K562 (cell line): ENCODE data around the gene DMRTA1. TPM values are rescaled to one million over a fixed set of nuclear protein-coding genes. Genes with fewer than 3 reads are reported as not detected.

ENCODE experiments used
- ATAC-seq: fragments of 200-7000 bp; cut with Tn5 transposase; 3 replicates; pipeline ENCODE4 v1.9.1; 2020; ENCODE audit warnings: moderate library complexity
- BruUV-seq: library from RNA; stranded (reverse); fragments of 400-500 nt; replicated peaks from 2 replicates; lab custom pipeline; 2021; lab: Mats Ljungman, UMichigan
- CTCF ChIA-PET: fragments of 300-600 bp; formaldehyde crosslinking; extraction: SDS; loops from one replicate; lab custom pipeline; 2021; ENCODE audit warnings: low intra/inter-chr PET ratio; lab: Yijun Ruan, JAX
- POLR2A ChIA-PET: fragments of 300-600, 350-650 bp; sonication (Branson Sonifier 250); formaldehyde crosslinking; extraction: SDS; loops from one replicate; lab custom pipeline; 2021; ENCODE audit warnings: antibody characterized with exemption, inconsistent platforms; lab: Yijun Ruan, JAX
- DNase-seq, 4 experiments: peaks; one replicate each; pipeline versions ENCODE4 v3.0.0 to v3.0.0-alpha.2; 2011 to 2018; ENCODE audit warnings: low spot score in 3 of 4, mixed read lengths in 3 of 4; ENCODE audit errors: extremely low read depth in 1 of 4
- FAIRE-seq: peaks from 2 replicates; lab custom pipeline; 2011; peaks lifted over from hg19 to GRCh38; lab: Jason Lieb, UNC
- H2AFZ ChIP-seq: 2 replicates; pipeline ENCODE4 v1.6.0; 2011; ENCODE audit warnings: low read depth, low read length, control low read depth, inconsistent platforms
- H3K27ac ChIP-seq: fragments of 200-600 bp; 3 replicates; pipeline ENCODE4 v1.8.0; 2011; ENCODE audit warnings: low read depth, mild to moderate bottlenecking, control low read depth, inconsistent platforms, low read length, moderate library complexity, mixed read lengths; ENCODE audit errors: extremely low read depth
- H3K27me3 ChIP-seq, 2 experiments: fragments of 300-600 bp in 1 of 2; 2 replicates in 1 of 2; 3 replicates in 1 of 2; pipeline versions ENCODE4 v1.6.0 to v1.8.0; 2011; ENCODE audit warnings: inconsistent platforms in 2 of 2, low read length in 2 of 2, mild to moderate bottlenecking in 1 of 2, mixed read lengths in 1 of 2, moderate library complexity in 1 of 2; ENCODE audit not compliant: control insufficient read depth in 2 of 2, insufficient read depth in 2 of 2
- H3K36me3 ChIP-seq: fragments of 300-600 bp; 3 replicates; pipeline ENCODE4 v1.8.0; 2011; ENCODE audit warnings: mild to moderate bottlenecking, low read length, inconsistent platforms; ENCODE audit not compliant: control insufficient read depth, insufficient read depth
- H3K4me1 ChIP-seq, 2 experiments: fragments of 200-600 bp in 1 of 2; replicated peaks in 1 of 2; 2 replicates in 1 of 2; 3 replicates in 1 of 2; pipeline versions ENCODE4 v1.5.1 to v1.8.0; 2011; ENCODE audit warnings: inconsistent platforms in 2 of 2, low read length in 2 of 2, mild to moderate bottlenecking in 1 of 2, mixed read lengths in 1 of 2, moderate library complexity in 1 of 2; ENCODE audit not compliant: control insufficient read depth in 2 of 2, insufficient read depth in 2 of 2
- H3K4me2 ChIP-seq: 2 replicates; pipeline ENCODE4 v1.6.1; 2011; ENCODE audit warnings: low read length, control low read depth, inconsistent platforms, mixed read lengths; ENCODE audit not compliant: insufficient read depth
- H3K4me3 ChIP-seq: fragments of 200-600 bp; sonication (generic), shearing (Covaris generic); 2 replicates; pipeline ENCODE4 v1.5.1; 2016; ENCODE audit warnings: control low read depth, inconsistent platforms
- H3K79me2 ChIP-seq: fragments of 200-600 bp; 3 replicates; pipeline ENCODE4 v1.8.0; 2011; ENCODE audit warnings: low read length, inconsistent platforms; ENCODE audit not compliant: control insufficient read depth, insufficient read depth
- H3K9ac ChIP-seq, 2 experiments: 2 replicates each; pipeline versions ENCODE4 v1.6.0 to v1.6.1; 2011; ENCODE audit warnings: low read depth in 2 of 2, low read length in 2 of 2, control low read depth in 1 of 2, inconsistent platforms in 1 of 2, mild to moderate bottlenecking in 1 of 2, mixed read lengths in 1 of 2; ENCODE audit not compliant: insufficient read depth in 1 of 2
- H3K9me1 ChIP-seq: one replicate; pipeline ENCODE4 v1.6.0; 2011; ENCODE audit warnings: inconsistent platforms, mild to moderate bottlenecking, low read length, moderate library complexity; ENCODE audit not compliant: control insufficient read depth, insufficient read depth
- H3K9me3 ChIP-seq: replicated peaks from 2 replicates; pipeline ENCODE4 v1.5.1; 2011; ENCODE audit warnings: low read depth, low read length, inconsistent platforms; ENCODE audit not compliant: control insufficient read depth, insufficient read depth
- H4K20me1 ChIP-seq: replicated peaks from 2 replicates; pipeline ENCODE4 v1.6.1; 2011; ENCODE audit warnings: low read length, inconsistent platforms, mixed read lengths; ENCODE audit not compliant: control insufficient read depth, insufficient read depth
- ATF7 ChIP-seq: fragments of 450-650 bp; IDR thresholded peaks from 2 replicates; pipeline ENCODE4 v1.7.1; 2014; ENCODE audit warnings: mild to moderate bottlenecking, moderate library complexity
- FOXP1 ChIP-seq: sonication (generic); formaldehyde crosslinking; IDR thresholded peaks from 2 replicates; pipeline ENCODE4 v1.8.0; 2022; ENCODE audit warnings: mild to moderate bottlenecking, missing genetic modification reagents
- GTF3C2 ChIP-seq: IDR thresholded peaks from 3 replicates; pipeline ENCODE4 v1.6.1; 2011; ENCODE audit warnings: borderline replicate concordance, mild to moderate bottlenecking, moderate library complexity; ENCODE audit not compliant: insufficient read length; ENCODE audit errors: extremely low read depth
- KLF6 ChIP-seq: fragments of 250-450 bp; sonication (Bioruptor Pico); IDR thresholded peaks from 2 replicates; pipeline ENCODE4 v1.4.0; 2020; ENCODE audit warnings: mild to moderate bottlenecking, moderate library complexity, borderline replicate concordance
- SPI1 ChIP-seq: IDR thresholded peaks from 2 replicates; pipeline ENCODE4 v1.6.1; 2011; ENCODE audit warnings: low read depth, low read length, control low read depth, borderline replicate concordance
- UBTF ChIP-seq, 2 experiments: IDR thresholded peaks; 2 replicates each; pipeline ENCODE4 v1.6.1; 2012; ENCODE audit warnings: improper control_type of control experiment in 2 of 2, low read depth in 2 of 2, low read length in 2 of 2, borderline replicate concordance in 1 of 2
- ZNF253 ChIP-seq: fragments of 250-450 bp; sonication (Bioruptor Pico); conservative IDR thresholded peaks from 2 replicates; pipeline ENCODE4 v1.6.1; 2021; ENCODE audit warnings: mild to moderate bottlenecking
- ZNF584 ChIP-seq: fragments of 200-800 bp; sonication (Bioruptor generic); IDR thresholded peaks from 2 replicates; pipeline ENCODE4 v1.6.1; 2016; ENCODE audit warnings: low read depth, mild to moderate bottlenecking, missing genetic modification characterization, missing compliant biosample characterization
- ZNF586 ChIP-seq: fragments of 450-650 bp; formaldehyde crosslinking; conservative IDR thresholded peaks from 2 replicates; pipeline ENCODE4 v1.4.0; 2020; ENCODE audit warnings: mild to moderate bottlenecking, moderate library complexity
- ZNF76 ChIP-seq: fragments of 250-450 bp; sonication (Bioruptor Pico); IDR thresholded peaks from 2 replicates; pipeline ENCODE4 v1.4.0; 2020; ENCODE audit warnings: mild to moderate bottlenecking, moderate library complexity, borderline replicate concordance
- WGBS: fragments of 100-300 bp; shearing (Covaris generic); methylation state at CpG from one replicate; pipeline ENCODE4 v1.1.6; 2016; ENCODE audit warnings: low coverage, mixed read lengths; ENCODE audit not compliant: insufficient coverage; ENCODE audit errors: missing lambda C conversion rate; 5-methylcytosine and 5-hydroxymethylcytosine counted together
- in situ Hi-C: fragments of 300-500 bp; cut with MboI; formaldehyde crosslinking; loops from 4 replicates; pipeline ENCODE4 v1.15.0; 2018; ENCODE audit warnings: inconsistent platforms, mixed read lengths
- intact Hi-C: fragments of 100-400 bp; cut with micrococcal nuclease; formaldehyde crosslinking; loops from 2 replicates; pipeline ENCODE4 v1.14.2; 2022
- polyA plus RNA-seq, 8 experiments: library from polyadenylated mRNA; depleted of rRNA in 4 of 8; stranded (reverse) in 5 of 8; unstranded in 3 of 8; fragments of >200 nt; fragmentation: Nextera tagmentation in 2 of 8; fragmentation: Illumina TruSeq in 1 of 8; extraction: Ambion mirVana in 2 of 8; extraction: Trizol in 1 of 8; gene quantifications; 2 replicates each; pipeline versions ENCODE4 v1.2.1 to v1.2.3, GENCODE V29; 2011 to 2014; ENCODE audit warnings: inconsistent platforms in 1 of 8, missing spikeins in 1 of 8
- total RNA-seq, 7 experiments: library from RNA; depleted of rRNA in 6 of 7; stranded (reverse); fragments of >200 nt in 6 of 7; fragmentation: Illumina TruSeq in 2 of 7; extraction: Trizol in 2 of 7; gene quantifications; 2 replicates each; pipeline versions ENCODE4 v1.2.1 to v1.2.3, GENCODE V29; 2011 to 2021; ENCODE audit warnings: low replicate concordance in 1 of 7
- TF ChIP-seq, protein P1 (sequence below): fragments of 250-450 bp; sonication (Bioruptor Pico); IDR thresholded peaks from 2 replicates; pipeline ENCODE4 v1.9.0; 2021; ENCODE audit warnings: mild to moderate bottlenecking, inconsistent platforms

Gene DMRTA1
- total and polyA plus RNA-seq, 9 of the 15 experiments (the other 6 are each of a cell fraction or from before 2014, with no cell fraction given), result not detected

DNA sequence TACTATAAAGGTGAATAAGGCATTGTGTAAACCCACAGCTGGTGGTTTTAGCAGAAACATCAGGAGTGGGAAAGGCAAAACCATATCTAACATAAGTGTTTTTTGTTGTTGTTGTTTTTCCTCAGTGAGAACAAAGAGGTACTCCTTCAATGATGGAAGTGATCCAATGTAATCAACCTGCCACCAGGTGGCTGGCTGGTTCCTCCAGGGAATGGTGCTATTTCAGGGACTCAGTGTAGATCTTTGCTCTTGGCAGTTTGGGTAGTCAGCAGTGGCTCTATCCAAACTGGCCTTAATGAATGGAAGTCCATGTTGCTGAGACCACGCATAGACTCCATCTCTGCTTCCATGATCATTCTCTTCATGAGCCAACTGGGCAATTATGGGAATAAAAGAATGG, 10.8 kb downstream of the DMRTA1 start:
- no peak for DNase-seq
- no peak for TF ChIP-seq ZNF584
- TF ChIP-seq ZNF76 (CRISPR knock-in tag), result no peak
- no peak for TF ChIP-seq ZNF586 (CRISPR knock-in tag)
- TF ChIP-seq ZNF253 (CRISPR knock-in tag), result no peak
- no peak for TF ChIP-seq UBTF (IDR thresholded peaks at IDR 0.05; ENCODE audit: borderline replicate concordance in 1 of 2, low read depth in 2 of 2, low read length in 2 of 2)
- no peak for TF ChIP-seq FOXP1 (CRISPR knock-in tag)
- TF ChIP-seq, protein P1, sequence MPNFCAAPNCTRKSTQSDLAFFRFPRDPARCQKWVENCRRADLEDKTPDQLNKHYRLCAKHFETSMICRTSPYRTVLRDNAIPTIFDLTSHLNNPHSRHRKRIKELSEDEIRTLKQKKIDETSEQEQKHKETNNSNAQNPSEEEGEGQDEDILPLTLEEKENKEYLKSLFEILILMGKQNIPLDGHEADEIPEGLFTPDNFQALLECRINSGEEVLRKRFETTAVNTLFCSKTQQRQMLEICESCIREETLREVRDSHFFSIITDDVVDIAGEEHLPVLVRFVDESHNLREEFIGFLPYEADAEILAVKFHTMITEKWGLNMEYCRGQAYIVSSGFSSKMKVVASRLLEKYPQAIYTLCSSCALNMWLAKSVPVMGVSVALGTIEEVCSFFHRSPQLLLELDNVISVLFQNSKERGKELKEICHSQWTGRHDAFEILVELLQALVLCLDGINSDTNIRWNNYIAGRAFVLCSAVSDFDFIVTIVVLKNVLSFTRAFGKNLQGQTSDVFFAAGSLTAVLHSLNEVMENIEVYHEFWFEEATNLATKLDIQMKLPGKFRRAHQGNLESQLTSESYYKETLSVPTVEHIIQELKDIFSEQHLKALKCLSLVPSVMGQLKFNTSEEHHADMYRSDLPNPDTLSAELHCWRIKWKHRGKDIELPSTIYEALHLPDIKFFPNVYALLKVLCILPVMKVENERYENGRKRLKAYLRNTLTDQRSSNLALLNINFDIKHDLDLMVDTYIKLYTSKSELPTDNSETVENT (CRISPR knock-in tag), result no peak
- no peak for TF ChIP-seq KLF6
- no peak for TF ChIP-seq SPI1
- no peak for TF ChIP-seq ATF7
- no peak for TF ChIP-seq GTF3C2
- POLR2A ChIA-PET, result no interaction called here
- Histone ChIP-seq H3K4me3 (no peak overlapping the region), H3K27me3 (no peaks in the 10 kb centered on the region), H3K9me1 (no peaks in the 10 kb centered on the region), H3K27ac (no peak overlapping the region), H3K9me3 (no peaks in the 10 kb centered on the region), H3K79me2 (no peaks in the 10 kb centered on the region), H4K20me1 (no peaks in the 10 kb centered on the region), H3K4me1 (no peaks in the 10 kb centered on the region), H3K36me3 (no peaks in the 10 kb centered on the region), H3K9ac (no peak overlapping the region), H3K4me2 (no peak overlapping the region), H2AFZ (no peak overlapping the region)
- no CpG with 5 or more reads among the region's 1 CpG for WGBS
- BruUV-seq, result no TSS peak
- intact Hi-C loops (no loop called here), in situ Hi-C loops (no loop called here)
- CTCF ChIA-PET, result no interaction called here
- FAIRE-seq, result no peak
- ATAC-seq, result no peak
